K562 (cell line): ENCODE data around the gene BCAN. TPM values are rescaled to one million over a fixed set of nuclear protein-coding genes. Genes with fewer than 3 reads are reported as not detected.

Source experiments
- BACH1 ChIP-seq: fragments of 200-800 bp; sonication (Bioruptor generic); IDR thresholded peaks from 2 replicates; pipeline ENCODE4 v1.6.1; 2016; ENCODE audit warnings: missing genetic modification characterization, missing compliant biosample characterization
- CC2D1A ChIP-seq: fragments of 450-650 bp; IDR thresholded peaks from 2 replicates; pipeline ENCODE4 v1.6.1; 2017; ENCODE audit warnings: mild to moderate bottlenecking
- CREM ChIP-seq: IDR thresholded peaks from 2 replicates; pipeline ENCODE4 v1.6.1; 2014; ENCODE audit warnings: antibody characterized with exemption, low read depth
- FOXK2 ChIP-seq, 2 experiments: fragments of 450-650 bp; IDR thresholded peaks in 1 of 2; conservative IDR thresholded peaks in 1 of 2; 2 replicates each; pipeline ENCODE4 v1.6.1; 2016; ENCODE audit warnings: low read depth in 2 of 2, mild to moderate bottlenecking in 1 of 2
- HDAC8 ChIP-seq: fragments of 450-650 bp; IDR thresholded peaks from 2 replicates; pipeline ENCODE4 v1.6.1; 2016; ENCODE audit warnings: mild to moderate bottlenecking, missing genetic modification characterization, moderate library complexity, missing compliant biosample characterization
- MCM3 ChIP-seq: fragments of 450-650 bp; IDR thresholded peaks from 2 replicates; pipeline ENCODE4 v1.6.1; 2016
- MYNN ChIP-seq, 2 experiments: sonication (generic); formaldehyde crosslinking in 1 of 2; IDR thresholded peaks; 2 replicates each; pipeline versions ENCODE4 v1.5.0 to v1.6.1; 2016 to 2020; ENCODE audit warnings: antibody characterized with exemption in 1 of 2, missing genetic modification reagents in 1 of 2
- SMAD4 ChIP-seq: fragments of 250-450 bp; sonication (Bioruptor Pico); conservative IDR thresholded peaks from 2 replicates; pipeline ENCODE4 v1.8.0; 2021; ENCODE audit warnings: inconsistent platforms, mild to moderate bottlenecking, moderate library complexity
- YY1 ChIP-seq, 3 experiments: IDR thresholded peaks; 2 replicates each; pipeline ENCODE4 v1.6.1; 2011; ENCODE audit warnings: low read length in 2 of 3, mild to moderate bottlenecking in 2 of 3, moderate library complexity in 2 of 3, borderline replicate concordance in 1 of 3, control low read depth in 1 of 3, low read depth in 1 of 3; ENCODE audit not compliant: insufficient read depth in 3 of 3, insufficient replicate concordance in 2 of 3, control insufficient read depth in 1 of 3, insufficient read length in 1 of 3; ENCODE audit errors: extremely low read depth in 1 of 3
- ZC3H4 ChIP-seq: sonication (generic); formaldehyde crosslinking; IDR thresholded peaks from 2 replicates; pipeline ENCODE4 v1.9.0; 2021; ENCODE audit warnings: missing genetic modification reagents, borderline replicate concordance
- ZNF316 ChIP-seq: fragments of 450-650 bp; IDR thresholded peaks from 2 replicates; pipeline ENCODE4 v1.6.1; 2016
- ZNF695 ChIP-seq: fragments of 450-650 bp; formaldehyde crosslinking; IDR thresholded peaks from 2 replicates; pipeline ENCODE4 v1.4.0; 2020; ENCODE audit warnings: mild to moderate bottlenecking, moderate library complexity
- polyA plus RNA-seq, 8 experiments: library from polyadenylated mRNA; depleted of rRNA in 4 of 8; stranded (reverse) in 5 of 8; unstranded in 3 of 8; fragments of >200 nt; fragmentation: Nextera tagmentation in 2 of 8; fragmentation: Illumina TruSeq in 1 of 8; extraction: Ambion mirVana in 2 of 8; extraction: Trizol in 1 of 8; gene quantifications; 2 replicates each; pipeline versions ENCODE4 v1.2.1 to v1.2.3, GENCODE V29; 2011 to 2014; ENCODE audit warnings: inconsistent platforms in 1 of 8, missing spikeins in 1 of 8
- total RNA-seq, 7 experiments: library from RNA; depleted of rRNA in 6 of 7; stranded (reverse); fragments of >200 nt in 6 of 7; fragmentation: Illumina TruSeq in 2 of 7; extraction: Trizol in 2 of 7; gene quantifications; 2 replicates each; pipeline versions ENCODE4 v1.2.1 to v1.2.3, GENCODE V29; 2011 to 2021; ENCODE audit warnings: low replicate concordance in 1 of 7
- TF ChIP-seq, protein P1 (sequence below): sonication (generic); formaldehyde crosslinking; IDR thresholded peaks from 2 replicates; pipeline ENCODE4 v1.8.0; 2022; ENCODE audit warnings: missing genetic modification reagents, mild to moderate bottlenecking, borderline replicate concordance
- TF ChIP-seq, protein P2 (sequence below): fragments of 200-800 bp; sonication (Bioruptor generic); IDR thresholded peaks from 2 replicates; pipeline ENCODE4 v1.6.1; 2017; ENCODE audit warnings: missing genetic modification characterization, missing compliant biosample characterization

Gene BCAN
- total and polyA plus RNA-seq, 9 of the 15 experiments (the other 6 are each of a cell fraction or from before 2014, with no cell fraction given) = 0.04 to 0.33 (median 0.14) TPM; not detected in 5

GRCh38 chr1:156663178-156663577 is 21.3 kb downstream of the BCAN start (continued):
- TF ChIP-seq BACH1 (tag) = no peak
- TF ChIP-seq CREM = no peak
- no peak for TF ChIP-seq HDAC8 (tag)
- no peak for TF ChIP-seq MCM3
- 0 out of 2 replicates have a peak, but pooled peaks have one; percentile 23 for TF ChIP-seq SMAD4 (CRISPR knock-in tag)
- TF ChIP-seq ZNF316 = peak; percentile 60
- TF ChIP-seq, protein P1, sequence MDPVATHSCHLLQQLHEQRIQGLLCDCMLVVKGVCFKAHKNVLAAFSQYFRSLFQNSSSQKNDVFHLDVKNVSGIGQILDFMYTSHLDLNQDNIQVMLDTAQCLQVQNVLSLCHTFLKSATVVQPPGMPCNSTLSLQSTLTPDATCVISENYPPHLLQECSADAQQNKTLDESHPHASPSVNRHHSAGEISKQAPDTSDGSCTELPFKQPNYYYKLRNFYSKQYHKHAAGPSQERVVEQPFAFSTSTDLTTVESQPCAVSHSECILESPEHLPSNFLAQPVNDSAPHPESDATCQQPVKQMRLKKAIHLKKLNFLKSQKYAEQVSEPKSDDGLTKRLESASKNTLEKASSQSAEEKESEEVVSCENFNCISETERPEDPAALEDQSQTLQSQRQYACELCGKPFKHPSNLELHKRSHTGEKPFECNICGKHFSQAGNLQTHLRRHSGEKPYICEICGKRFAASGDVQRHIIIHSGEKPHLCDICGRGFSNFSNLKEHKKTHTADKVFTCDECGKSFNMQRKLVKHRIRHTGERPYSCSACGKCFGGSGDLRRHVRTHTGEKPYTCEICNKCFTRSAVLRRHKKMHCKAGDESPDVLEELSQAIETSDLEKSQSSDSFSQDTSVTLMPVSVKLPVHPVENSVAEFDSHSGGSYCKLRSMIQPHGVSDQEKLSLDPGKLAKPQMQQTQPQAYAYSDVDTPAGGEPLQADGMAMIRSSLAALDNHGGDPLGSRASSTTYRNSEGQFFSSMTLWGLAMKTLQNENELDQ (CRISPR knock-in tag) = no peak
- TF ChIP-seq YY1 (IDR thresholded peaks at IDR 0.05; ENCODE audit: borderline replicate concordance in 1 of 3, control insufficient read depth in 1 of 3, extremely low read depth in 1 of 3, insufficient read depth in 3 of 3, insufficient read length in 1 of 3, insufficient replicate concordance in 2 of 3, low read depth in 1 of 3, low read length in 2 of 3) = no peak
- no peak for TF ChIP-seq ZNF695 (CRISPR knock-in tag)
- no peak for TF ChIP-seq ZC3H4 (CRISPR knock-in tag)
- TF ChIP-seq, protein P2, sequence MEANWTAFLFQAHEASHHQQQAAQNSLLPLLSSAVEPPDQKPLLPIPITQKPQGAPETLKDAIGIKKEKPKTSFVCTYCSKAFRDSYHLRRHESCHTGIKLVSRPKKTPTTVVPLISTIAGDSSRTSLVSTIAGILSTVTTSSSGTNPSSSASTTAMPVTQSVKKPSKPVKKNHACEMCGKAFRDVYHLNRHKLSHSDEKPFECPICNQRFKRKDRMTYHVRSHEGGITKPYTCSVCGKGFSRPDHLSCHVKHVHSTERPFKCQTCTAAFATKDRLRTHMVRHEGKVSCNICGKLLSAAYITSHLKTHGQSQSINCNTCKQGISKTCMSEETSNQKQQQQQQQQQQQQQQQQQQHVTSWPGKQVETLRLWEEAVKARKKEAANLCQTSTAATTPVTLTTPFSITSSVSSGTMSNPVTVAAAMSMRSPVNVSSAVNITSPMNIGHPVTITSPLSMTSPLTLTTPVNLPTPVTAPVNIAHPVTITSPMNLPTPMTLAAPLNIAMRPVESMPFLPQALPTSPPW (CRISPR knock-in tag) = peak; percentile 61
- peak in 1 of 2 experiments; percentile 33; a peak in 1 of 4 replicates for TF ChIP-seq FOXK2 (conservative IDR thresholded peaks at IDR 0.05 in 1 of 2, IDR thresholded peaks at IDR 0.05 in 1 of 2; ENCODE audit: low read depth in 2 of 2)
- no peak for TF ChIP-seq CC2D1A
- TF ChIP-seq MYNN (IDR thresholded peaks at IDR 0.05) = no peak
- no peak for TF ChIP-seq MYNN (CRISPR knock-in tag; IDR thresholded peaks at IDR 0.05)
